Measurements from ENCODE around the gene DSCAML1.

DNA sequence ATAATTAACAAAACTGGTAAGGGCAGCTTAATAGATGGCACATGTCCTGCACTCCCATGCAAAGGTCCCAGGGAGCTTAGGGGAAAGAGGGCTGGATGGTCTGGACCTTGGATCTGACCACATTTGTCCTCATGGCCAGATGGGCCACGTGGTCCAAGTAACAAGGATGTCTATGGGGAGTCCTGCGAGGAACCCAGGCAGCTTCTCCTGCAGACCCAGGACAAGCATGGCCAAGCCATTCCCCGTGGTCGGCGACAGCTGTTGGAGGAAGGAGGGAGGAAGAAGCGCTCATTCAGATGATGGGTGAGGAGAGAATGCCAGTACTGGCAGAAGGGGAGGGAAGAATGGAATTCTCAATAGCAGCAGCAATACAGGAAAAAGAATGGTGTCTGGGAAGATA lies 109.2 kb downstream of the DSCAML1 start:
- TF ChIP-seq POLR2A (IDR thresholded peaks at IDR 0.05) (no peak), EP300 (IDR thresholded peaks at IDR 0.05; ENCODE audit: low read depth) (no peak), POLR2AphosphoS5 (IDR thresholded peaks at IDR 0.05) (no peak)
- TF ChIP-seq, protein P1, sequence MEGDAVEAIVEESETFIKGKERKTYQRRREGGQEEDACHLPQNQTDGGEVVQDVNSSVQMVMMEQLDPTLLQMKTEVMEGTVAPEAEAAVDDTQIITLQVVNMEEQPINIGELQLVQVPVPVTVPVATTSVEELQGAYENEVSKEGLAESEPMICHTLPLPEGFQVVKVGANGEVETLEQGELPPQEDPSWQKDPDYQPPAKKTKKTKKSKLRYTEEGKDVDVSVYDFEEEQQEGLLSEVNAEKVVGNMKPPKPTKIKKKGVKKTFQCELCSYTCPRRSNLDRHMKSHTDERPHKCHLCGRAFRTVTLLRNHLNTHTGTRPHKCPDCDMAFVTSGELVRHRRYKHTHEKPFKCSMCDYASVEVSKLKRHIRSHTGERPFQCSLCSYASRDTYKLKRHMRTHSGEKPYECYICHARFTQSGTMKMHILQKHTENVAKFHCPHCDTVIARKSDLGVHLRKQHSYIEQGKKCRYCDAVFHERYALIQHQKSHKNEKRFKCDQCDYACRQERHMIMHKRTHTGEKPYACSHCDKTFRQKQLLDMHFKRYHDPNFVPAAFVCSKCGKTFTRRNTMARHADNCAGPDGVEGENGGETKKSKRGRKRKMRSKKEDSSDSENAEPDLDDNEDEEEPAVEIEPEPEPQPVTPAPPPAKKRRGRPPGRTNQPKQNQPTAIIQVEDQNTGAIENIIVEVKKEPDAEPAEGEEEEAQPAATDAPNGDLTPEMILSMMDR (IDR thresholded peaks at IDR 0.05): no peak
